Heart right ventricle (tissue), 16 donors: ENCODE measurements around the gene DIS3. TPM values are rescaled to one million over a fixed set of nuclear protein-coding genes. Genes with fewer than 3 reads are reported as not detected.

ENCODE experiments used
- ATAC-seq, 8 donors: fragments of 200-7000 bp; cut with Tn5 transposase; one replicate each; pipeline ENCODE4 v1.9.1; 2020; ENCODE audit warnings: mild to moderate bottlenecking in 8 of 8, moderate library complexity in 8 of 8, moderate number of reproducible peaks in 1 of 8
- DNase-seq, 2 donors: peaks; one replicate each; pipeline ENCODE4 v3.0.0-alpha.2; 2020
- H3K27ac ChIP-seq, 10 donors: fragments of 200-600 bp; sonication (generic) in 2 of 10; one replicate each; pipeline versions ENCODE4 v1.5.0 to v1.8.0; 2020 to 2022; ENCODE audit warnings: mild to moderate bottlenecking in 3 of 10
- H3K27me3 ChIP-seq, 7 donors: fragments of 200-600 bp; one replicate each; pipeline ENCODE4 v1.8.0; 2021 to 2022; ENCODE audit warnings: mild to moderate bottlenecking in 2 of 7
- H3K36me3 ChIP-seq, 9 donors: fragments of 200-600 bp; sonication (generic) in 1 of 9; one replicate each; pipeline versions ENCODE4 v1.5.0 to v1.8.0; 2020 to 2022; ENCODE audit warnings: mild to moderate bottlenecking in 2 of 9
- H3K4me1 ChIP-seq, 9 donors: fragments of 200-600 bp; sonication (generic) in 1 of 9; one replicate each; pipeline versions ENCODE4 v1.5.0 to v1.8.0; 2020 to 2022; ENCODE audit warnings: mild to moderate bottlenecking in 4 of 9
- H3K4me3 ChIP-seq, 10 donors: fragments of 200-600 bp; sonication (generic) in 2 of 10; one replicate each; pipeline versions ENCODE4 v1.5.0 to v1.8.0; 2020 to 2022; ENCODE audit warnings: mild to moderate bottlenecking in 7 of 10, moderate library complexity in 2 of 10
- H3K9me3 ChIP-seq, 11 donors: fragments of 200-600 bp in 10 of 11; sonication (generic) in 2 of 11; one replicate each; pipeline versions ENCODE4 v1.5.0 to v1.8.0; 2013 to 2022; ENCODE audit warnings: mild to moderate bottlenecking in 2 of 11, control low read depth in 1 of 11, moderate library complexity in 1 of 11
- CTCF ChIP-seq, 9 donors: fragments of 200-600 bp; sonication (generic) in 2 of 9; IDR thresholded peaks; one replicate each; pipeline versions ENCODE4 v1.5.0 to v1.8.0; 2021 to 2022; ENCODE audit warnings: antibody characterized with exemption in 9 of 9, mild to moderate bottlenecking in 5 of 9, moderate library complexity in 1 of 9
- WGBS, 2 donors: extraction: QIAGEN DNeasy Blood & Tissue Kit; methylation state at CpG; one replicate each; pipeline ENCODE4 v1.1.7; 2013; ENCODE audit warnings: inconsistent platforms in 1 of 2; 5-methylcytosine and 5-hydroxymethylcytosine counted together
- intact Hi-C, 10 donors: fragments of 100-400 bp; cut with DNase I; formaldehyde crosslinking; loops; one replicate each; pipeline versions ENCODE4 v1.11.1 to v1.14.2; 2022
- polyA plus RNA-seq, 2 donors: library from polyadenylated mRNA; stranded (reverse); fragments of 200-250 nt; gene quantifications; one replicate each; pipeline ENCODE4 v1.2.3, GENCODE V29; 2013
- total RNA-seq, 10 donors: library from RNA; stranded (reverse); fragmentation: NEBNext Ultra II Directional in 3 of 10; extraction: Animal tissue kit (Norgen Biotek cat#: 25700) in 3 of 10; gene quantifications; one replicate each; pipeline versions ENCODE4 v1.2.1 to v1.2.4, GENCODE V29; 2021 to 2023
- donor health status: Arrhythmogenic right ventricular cardiomyopathy.
- donor health status: ischemic (EF 13 %, LVEDD 7.1; RV severe dilation, severe dysfunction).
- donor health status: healthy with polysubstance abuse.
- donor health status: DM: no; HTN: yes; CAD: no.
- donor health status: DM: no; HTN: no; CAD: no.
- donor health status: ischemic (EF 25% LVEDD 6.9; RV normal size, moderate dysfunction).
- donor health status: ischemic (EF 25% LVEDD 5.7; RV mildly dilated, moderate dysfunction).
- donor health status: healthy.
- donor health status: DM: yes; HTN: yes; CAD: no.
- donor health status: Ischemic cardiomyopathy.
- donor health status: ischemic (EF 35%, LVEDD 5.7; RV mildly dilated, moderate dysfunction).
- donor health status: nonischemic (EF 11% LVEDD 7.7; RV severe dilation, severe dysfunction).
- donor health status: DM: yes; HTN: yes; CAD: no.
- donor health status: PGD.
- donor health status: ischemic (EF 29% LVEDD 5.4; RV normal size, mild dysfunction).
- donor health status: nonischemic (EF 23%, LVEDD 6.1; RV moderate dilation, normal function).

DIS3 gene
- total and polyA plus RNA-seq, 12 donors: 5.9 to 19.6 (median 17.0) TPM

- DNase-seq (no peak), ATAC-seq (no peak)
- peaks cover 0 to 56% (median 5%) of the 10 kb centered on the region in 9 donors for H3K36me3 ChIP-seq
- TF ChIP-seq CTCF (IDR thresholded peaks at IDR 0.05): no peak
- intact Hi-C loops: loop anchor here in 4 of 10 donors (5.0 to 10.0 kb wide), 2 partner anchors 55 to 58 kb away; partner anchors contain the start of genes BORA (in 4 of the 4) and MZT1 (in 4 of the 4)
- H3K27ac ChIP-seq: peak overlapping the region in 8 of 10 donors; percentile 79 to 95 (median 92)
- H3K4me3 ChIP-seq: peak overlapping the region; percentile 59 to 99 (median 94)
- H3K9me3 ChIP-seq: no peaks in the 10 kb centered on the region
- peaks cover 0 to 56% (median 40%) of the 10 kb centered on the region in 9 donors for H3K4me1 ChIP-seq
- H3K27me3 ChIP-seq: no peaks in the 10 kb centered on the region
- 3 to 8% methylated on average over 7 of the region's 7 CpGs for WGBS, 2 donors
Observed at GRCh38 chr13:72782717-72783116, 1.0 kb upstream of the DIS3 start.

GRCh38 chr13:72774019-72774418, 7.7 kb downstream of the DIS3 start:
- Histone ChIP-seq H3K27me3 (no peaks in the 10 kb centered on the region), H3K4me1 (peaks cover 0 to 9% (median 6%) of the 10 kb centered on the region in 9 donors), H3K27ac (no peak overlapping the region), H3K4me3 (no peak overlapping the region), H3K36me3 (peaks cover 0 to 100% (median 74%) of the 10 kb centered on the region in 9 donors), H3K9me3 (no peaks in the 10 kb centered on the region)
- ATAC-seq (no peak), DNase-seq (no peak)
- intact Hi-C loops: no loop called here
- WGBS, 2 donors: 85 to 90% methylated on average over 2 of the region's 2 CpGs
- TF ChIP-seq CTCF (IDR thresholded peaks at IDR 0.05): no peak

- DNase-seq (no peak), ATAC-seq (no peak)
- Histone ChIP-seq H3K9me3 (no peaks in the 10 kb centered on the region), H3K27me3 (no peaks in the 10 kb centered on the region), H3K4me3 (no peak overlapping the region), H3K4me1 (no peaks in the 10 kb centered on the region), H3K27ac (no peak overlapping the region), H3K36me3 (peaks cover 0 to 100% (median 97%) of the 10 kb centered on the region in 9 donors)
- TF ChIP-seq CTCF (IDR thresholded peaks at IDR 0.05): no peak
- intact Hi-C loops: no loop called here
- 78 to 83% methylated on average over 2 of the region's 2 CpGs for WGBS, 2 donors
Observed at GRCh38 chr13:72763411-72763810, 18.3 kb downstream of the DIS3 start.

GRCh38 chr13:72760189-72760588, 21.5 kb downstream of the DIS3 start:
- DNase-seq: no peak
- H3K27me3 ChIP-seq: no peaks in the 10 kb centered on the region
- peaks cover 0 to 100% (median 82%) of the 10 kb centered on the region in 9 donors for H3K36me3 ChIP-seq
- no peaks in the 10 kb centered on the region for H3K9me3 ChIP-seq
- WGBS, 2 donors: 90 to 95% methylated on average over 3 of the region's 3 CpGs
- H3K27ac ChIP-seq: no peak overlapping the region
- no peaks in the 10 kb centered on the region for H3K4me1 ChIP-seq
- no peak for ATAC-seq
- intact Hi-C loops: no loop called here
- no peak for TF ChIP-seq CTCF (IDR thresholded peaks at IDR 0.05)
- no peak overlapping the region for H3K4me3 ChIP-seq
